Effector memory CD8-positive, alpha-beta T cell (primary cell): Measurements from ENCODE around the gene RGS6.
"Not testable (repeated sequence)": the region's sequence is repeated elsewhere in the genome, so short reads cannot be mapped to it uniquely, and the experiment has no call there.

ENCODE experiments used
- ATAC-seq: fragments of 150-1000 bp; cut with Tn5 transposase; replicated peaks from 2 replicates; pipeline ENCODE4 v1.10.0; 2021; ENCODE audit warnings: mild to moderate bottlenecking, moderate library complexity
- DNase-seq, 3 experiments: peaks; one replicate each; pipeline ENCODE4 v3.0.0; 2021
- H3K27ac Mint-ChIP-seq, 2 donors: one replicate each; pipeline ENCODE4 v1.8.0; 2022; ENCODE audit warnings: mild to moderate bottlenecking in 2 of 2, mixed read lengths in 2 of 2, moderate library complexity in 2 of 2
- H3K27me3 Mint-ChIP-seq, 2 donors: one replicate each; pipeline ENCODE4 v1.8.0; 2022; ENCODE audit warnings: mixed read lengths in 2 of 2
- H3K36me3 Mint-ChIP-seq: one replicate; pipeline ENCODE4 v1.8.0; 2022; ENCODE audit warnings: mild to moderate bottlenecking, moderate library complexity, mixed read lengths; ENCODE audit not compliant: insufficient read depth
- H3K4me1 Mint-ChIP-seq, 2 donors: one replicate each; pipeline ENCODE4 v1.8.0; 2022; ENCODE audit warnings: low read depth in 2 of 2, mixed read lengths in 2 of 2
- H3K4me3 Mint-ChIP-seq, 2 donors: one replicate each; pipeline ENCODE4 v1.8.0; 2022; ENCODE audit warnings: mild to moderate bottlenecking in 2 of 2, mixed read lengths in 2 of 2, moderate library complexity in 2 of 2
- H3K9me3 Mint-ChIP-seq, 2 donors: one replicate each; pipeline ENCODE4 v1.8.0; 2022; ENCODE audit warnings: mixed read lengths in 2 of 2
- total RNA-seq, 9 experiments: gene quantifications; one replicate each; lab custom pipeline; 2026; lab: John Stamatoyannopoulos, UW

The RGS6 gene
- total RNA-seq: 0 to 0.36 (median 0) reads per million in 9 experiments

DNA sequence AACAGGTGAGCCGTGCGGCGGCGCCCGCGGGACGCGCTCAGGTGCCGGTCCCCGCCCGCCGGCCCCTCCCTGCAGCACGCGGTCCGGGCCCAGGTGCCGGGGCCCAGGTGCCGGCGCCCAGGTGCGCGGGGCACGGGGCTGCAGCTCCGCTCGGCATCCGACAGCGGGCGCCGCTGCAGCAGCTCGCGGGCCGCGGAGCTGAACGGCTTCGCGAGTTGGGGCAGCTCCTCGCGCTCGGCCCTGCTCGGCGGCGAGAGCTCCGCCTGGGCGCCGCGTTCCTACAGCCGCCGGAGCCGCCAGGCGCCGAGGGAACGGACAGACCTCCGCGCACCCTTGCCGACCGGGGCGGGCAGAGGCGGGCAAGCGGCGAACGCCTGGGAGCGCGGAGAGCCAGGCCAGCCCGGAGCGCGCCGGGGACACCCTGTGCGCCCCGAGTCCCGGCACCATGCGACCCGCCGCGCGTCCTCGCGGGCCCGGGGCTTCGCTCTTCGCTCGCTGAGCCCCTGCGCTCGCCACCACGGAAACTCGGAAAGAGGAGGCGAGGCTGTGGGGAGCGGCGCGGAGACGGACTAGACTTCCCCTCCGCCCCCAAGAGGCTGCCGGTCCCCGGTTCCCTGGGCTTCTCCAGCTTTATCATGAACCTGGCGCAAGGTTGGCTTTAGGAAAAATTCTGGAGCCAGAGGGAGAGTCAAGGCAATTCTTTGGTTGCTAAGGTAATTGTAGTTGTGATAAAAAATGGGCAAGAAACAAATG, at the start of gene RGS6:
Gene RGS6 (plus strand): TSS at position 201 of the 753 bp plus-strand sequence.
- DNase-seq (no peak), ATAC-seq (no peak)
- H3K4me3 Mint-ChIP-seq: peak within 1 kb of the TSS; percentile 9 to 51
- H3K4me1 Mint-ChIP-seq: peaks cover 0 to 6% of the 10 kb centered on the region in 2 donors
- peaks cover 52 to 86% of the 10 kb centered on the region in 2 donors for H3K27me3 Mint-ChIP-seq
- peaks cover 2% of the 10 kb centered on the region for H3K36me3 Mint-ChIP-seq
- no peaks in the 10 kb centered on the region for H3K9me3 Mint-ChIP-seq
- H3K27ac Mint-ChIP-seq: no peak within 1 kb of the TSS

DNA sequence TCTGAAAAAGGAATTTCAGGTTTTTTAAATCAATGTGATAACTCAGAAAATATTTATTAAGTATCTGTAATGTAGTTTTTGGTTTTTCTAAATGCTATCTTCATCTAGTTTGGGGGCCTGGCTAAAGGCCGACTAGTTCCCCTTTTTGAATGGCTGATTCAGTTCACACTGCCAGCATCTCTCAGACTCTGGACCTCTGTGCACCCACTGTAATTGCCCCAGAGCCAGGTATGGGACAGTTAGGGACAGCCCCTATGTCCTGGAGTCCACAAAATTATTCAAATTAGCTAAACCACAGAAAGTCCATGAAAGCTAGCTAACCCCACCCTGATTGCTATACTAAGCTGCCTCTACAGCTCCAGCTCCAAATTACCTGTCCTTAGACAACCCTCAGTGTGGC, 49.1 kb upstream of the RGS6 start:
- DNase-seq (no peak), ATAC-seq (no peak)

DNA sequence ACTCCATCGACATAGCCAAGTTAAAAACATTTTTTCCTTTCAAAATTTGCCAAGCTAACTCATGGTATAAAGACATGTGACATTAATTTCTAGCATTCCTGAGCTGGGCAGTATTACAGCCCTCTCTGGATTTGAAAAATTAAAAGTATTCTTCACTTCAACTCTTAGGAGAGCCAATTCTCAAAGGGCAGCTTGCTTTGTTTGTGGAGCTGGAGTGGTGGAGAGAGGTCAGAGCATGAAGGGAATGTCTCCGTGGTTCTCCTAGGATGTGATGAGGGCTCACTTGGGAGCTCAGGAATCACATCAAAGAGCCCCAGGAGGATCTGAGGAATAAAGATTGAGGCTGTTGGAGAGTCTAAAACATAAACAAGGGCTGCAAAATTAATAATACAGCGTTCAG, 46.9 kb upstream of the RGS6 start:
- no peak overlapping the region for H3K4me3 Mint-ChIP-seq
- DNase-seq: no peak
- H3K27me3 Mint-ChIP-seq: peaks cover 38 to 57% of the 10 kb centered on the region in 2 donors
- H3K36me3 Mint-ChIP-seq: no peaks in the 10 kb centered on the region
- H3K9me3 Mint-ChIP-seq: peaks cover 3 to 18% of the 10 kb centered on the region in 2 donors
- no peak for ATAC-seq
- H3K27ac Mint-ChIP-seq: no peak overlapping the region
- H3K4me1 Mint-ChIP-seq: no peaks in the 10 kb centered on the region

More for the DNA sequence above, 49.1 kb upstream of the RGS6 start:
- Mint-ChIP-seq H3K4me3 (no peak overlapping the region), H3K36me3 (no peaks in the 10 kb centered on the region), H3K27ac (no peak overlapping the region), H3K4me1 (no peaks in the 10 kb centered on the region), H3K27me3 (peaks cover 42 to 53% of the 10 kb centered on the region in 2 donors), H3K9me3 (peaks cover 5 to 13% of the 10 kb centered on the region in 2 donors)

DNA sequence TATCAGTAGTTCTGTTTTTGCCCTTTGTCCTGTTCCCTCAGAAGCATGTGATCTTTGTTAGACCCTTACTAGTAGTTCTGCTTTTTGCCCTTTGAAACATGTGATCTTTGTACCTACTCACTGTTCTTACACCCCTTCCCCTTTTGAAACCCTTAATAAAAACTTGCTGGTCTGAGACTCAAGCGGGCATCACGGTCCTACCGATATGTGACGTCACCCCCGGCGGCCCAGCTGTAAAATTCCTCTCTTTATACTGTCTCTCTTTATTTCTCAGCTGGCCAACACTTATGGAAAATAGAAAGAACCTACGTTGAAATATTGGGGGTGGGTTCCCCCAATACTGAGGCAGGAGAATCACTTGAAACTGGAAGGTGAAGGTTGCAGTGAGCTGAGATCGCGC, 44.4 kb upstream of the RGS6 start:
- not testable (repeated sequence) for H3K4me3 Mint-ChIP-seq, DNase-seq, H3K36me3 Mint-ChIP-seq, H3K4me1 Mint-ChIP-seq, H3K27ac Mint-ChIP-seq, ATAC-seq
- Mint-ChIP-seq H3K27me3 (peaks cover 33 to 46% of the 10 kb centered on the region in 2 donors), H3K9me3 (peaks cover 3 to 18% of the 10 kb centered on the region in 2 donors)

DNA sequence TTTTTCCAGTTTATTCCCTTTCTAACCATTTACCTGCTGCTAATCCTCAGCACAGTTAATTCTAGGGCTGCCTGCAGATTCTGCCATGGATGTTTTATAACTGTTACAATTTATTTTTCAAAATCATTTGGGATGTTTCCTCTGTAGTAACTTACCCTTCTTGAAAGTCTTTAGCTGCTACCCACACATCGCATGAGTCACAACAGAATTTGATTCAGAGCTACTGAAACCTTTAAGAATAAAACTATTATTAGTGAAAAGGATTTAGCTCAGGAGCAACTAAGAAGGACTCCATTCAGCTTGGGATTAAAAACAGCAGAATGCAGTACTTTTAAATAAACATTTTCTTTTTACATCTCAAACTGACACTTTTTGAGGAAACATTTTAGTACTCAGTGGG, 41.7 kb upstream of the RGS6 start:
- no peak overlapping the region for H3K4me3 Mint-ChIP-seq
- peaks cover 3 to 18% of the 10 kb centered on the region in 2 donors for H3K9me3 Mint-ChIP-seq
- no peak overlapping the region for H3K27ac Mint-ChIP-seq
- H3K4me1 Mint-ChIP-seq: no peaks in the 10 kb centered on the region
- ATAC-seq: no peak
- H3K36me3 Mint-ChIP-seq: no peaks in the 10 kb centered on the region
- no peak for DNase-seq
- H3K27me3 Mint-ChIP-seq: peaks cover 29 to 33% of the 10 kb centered on the region in 2 donors

DNA sequence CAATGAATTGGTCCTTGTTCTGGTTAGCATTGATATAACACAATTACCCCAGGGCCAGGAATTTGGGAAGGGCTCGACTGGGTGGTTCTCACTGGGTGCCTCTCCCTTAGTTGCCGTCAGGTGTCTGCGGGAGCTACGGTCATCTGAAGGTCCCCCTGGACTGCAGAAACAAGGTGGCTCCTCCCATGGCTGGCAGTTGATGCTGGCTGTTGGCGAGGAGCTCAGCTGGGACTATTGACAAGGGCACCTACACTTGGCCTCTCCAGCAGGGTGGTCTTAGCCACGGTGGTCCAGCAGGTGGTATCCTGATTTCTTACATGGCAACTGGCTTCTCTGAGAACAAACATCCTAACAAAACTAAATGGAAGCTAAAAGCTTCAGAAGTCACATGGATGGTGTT, 41.0 kb upstream of the RGS6 start:
- no peak for DNase-seq
- no peak for ATAC-seq
- peaks cover 3 to 18% of the 10 kb centered on the region in 2 donors for H3K9me3 Mint-ChIP-seq
- no peaks in the 10 kb centered on the region for H3K4me1 Mint-ChIP-seq
- H3K27ac Mint-ChIP-seq: no peak overlapping the region
- no peak overlapping the region for H3K4me3 Mint-ChIP-seq
- no peaks in the 10 kb centered on the region for H3K36me3 Mint-ChIP-seq
- peaks cover 33 to 38% of the 10 kb centered on the region in 2 donors for H3K27me3 Mint-ChIP-seq

DNA sequence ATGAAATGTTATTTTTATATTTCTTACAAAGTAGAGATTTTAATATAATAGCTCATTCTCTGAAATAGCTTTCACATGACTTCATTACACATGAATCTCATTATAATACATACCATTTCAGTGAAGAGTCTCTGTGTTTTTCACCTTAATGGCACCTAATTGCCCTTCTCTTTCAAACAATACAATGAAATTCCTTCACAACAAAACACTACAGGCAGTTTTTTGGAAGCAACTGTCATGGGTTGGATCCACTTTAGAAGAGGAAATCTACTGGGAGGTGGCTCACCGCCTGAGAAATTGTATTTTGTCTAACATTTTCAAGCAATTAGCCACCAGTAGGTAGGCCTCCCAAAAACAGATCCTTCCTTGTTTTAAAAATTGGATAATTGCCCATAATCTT, 40.3 kb upstream of the RGS6 start:
- H3K27ac Mint-ChIP-seq: no peak overlapping the region
- no peak for ATAC-seq
- H3K4me3 Mint-ChIP-seq: no peak overlapping the region
- H3K36me3 Mint-ChIP-seq: no peaks in the 10 kb centered on the region
- no peaks in the 10 kb centered on the region for H3K4me1 Mint-ChIP-seq
- DNase-seq: no peak
- H3K9me3 Mint-ChIP-seq: peaks cover 3 to 18% of the 10 kb centered on the region in 2 donors
- peaks cover 33 to 38% of the 10 kb centered on the region in 2 donors for H3K27me3 Mint-ChIP-seq

DNA sequence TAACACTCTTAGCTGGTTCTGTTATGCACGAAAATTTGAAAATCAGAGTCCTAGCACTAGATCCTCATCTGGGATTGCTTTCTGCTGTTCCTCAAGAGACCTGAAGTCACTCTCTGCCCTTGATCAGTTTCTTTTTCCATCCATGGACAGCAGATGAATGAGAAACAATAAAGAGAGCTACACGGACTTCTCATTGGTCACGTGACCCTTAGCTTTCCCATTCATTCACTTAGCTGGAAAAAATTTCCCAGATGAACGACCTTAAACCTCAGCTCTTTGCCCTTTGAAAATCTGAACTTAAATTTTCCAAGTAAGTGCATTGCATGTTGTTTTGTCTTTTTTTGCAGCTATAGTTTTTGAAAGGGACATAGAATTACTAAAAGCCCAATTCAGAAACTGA, 27.2 kb upstream of the RGS6 start:
- Mint-ChIP-seq H3K36me3 (no peaks in the 10 kb centered on the region), H3K27me3 (peaks cover 43 to 46% of the 10 kb centered on the region in 2 donors), H3K27ac (no peak overlapping the region), H3K4me1 (no peaks in the 10 kb centered on the region), H3K4me3 (no peak overlapping the region), H3K9me3 (no peaks in the 10 kb centered on the region)
- DNase-seq: no peak
- no peak for ATAC-seq

DNA sequence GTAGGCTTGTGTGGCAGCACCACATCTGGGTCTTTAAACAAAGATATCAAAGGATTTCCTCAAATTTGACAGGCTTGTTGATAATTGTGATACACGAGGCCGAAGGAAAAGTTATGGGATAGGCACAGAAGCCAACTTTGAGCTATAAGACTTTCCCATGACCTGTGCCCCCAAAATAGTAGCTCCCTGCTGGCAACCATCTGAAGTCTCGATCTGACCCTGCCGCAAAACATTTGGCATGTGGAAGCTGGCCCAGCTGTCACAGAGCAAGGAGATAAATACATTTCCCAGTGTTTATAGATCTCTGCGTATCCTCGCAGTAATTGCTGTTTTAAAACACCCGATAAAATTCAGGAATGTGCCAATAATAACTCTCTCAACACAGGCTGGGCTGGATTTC, 26.4 kb upstream of the RGS6 start:
- no peak overlapping the region for H3K27ac Mint-ChIP-seq
- no peak overlapping the region for H3K4me3 Mint-ChIP-seq
- no peaks in the 10 kb centered on the region for H3K4me1 Mint-ChIP-seq
- no peaks in the 10 kb centered on the region for H3K9me3 Mint-ChIP-seq
- ATAC-seq (no peak), DNase-seq (no peak)
- H3K27me3 Mint-ChIP-seq: peaks cover 35 to 53% of the 10 kb centered on the region in 2 donors
- H3K36me3 Mint-ChIP-seq: no peaks in the 10 kb centered on the region

DNA sequence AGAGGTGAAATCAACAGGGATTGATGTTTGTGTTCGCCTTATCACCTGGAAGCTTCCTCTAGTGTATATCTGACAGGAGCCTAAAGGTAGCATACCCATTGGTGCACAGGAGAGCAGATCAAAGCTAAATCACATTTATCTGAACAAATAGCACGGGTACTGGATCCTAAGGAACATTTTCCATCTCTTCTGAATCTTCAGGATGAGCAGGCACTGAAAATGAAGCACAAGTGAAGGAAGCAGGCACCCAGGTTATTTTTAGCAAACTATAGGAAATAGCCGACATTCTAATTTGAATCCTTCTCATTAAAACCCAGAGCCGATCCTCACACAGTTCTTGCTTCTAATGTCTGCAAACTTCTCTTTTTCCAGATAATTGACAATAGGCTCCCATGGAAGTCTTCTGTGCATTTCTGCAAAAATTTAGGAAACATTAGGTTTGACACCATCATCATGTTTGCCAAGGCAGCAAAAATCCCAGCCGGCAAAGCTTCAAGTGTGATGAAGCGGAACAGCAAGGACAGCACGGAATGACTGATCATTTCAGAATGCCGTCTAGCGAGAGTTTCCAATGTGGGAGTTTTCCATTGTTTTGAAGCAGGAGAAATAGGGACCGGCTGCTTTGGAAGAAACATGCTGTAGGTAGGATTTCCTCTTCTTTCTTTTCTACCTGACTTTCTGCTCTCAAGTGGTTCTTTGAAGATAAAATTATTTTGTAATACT, 24.3 kb upstream of the RGS6 start:
- no peak for ATAC-seq
- no peak overlapping the region for H3K4me3 Mint-ChIP-seq
- no peaks in the 10 kb centered on the region for H3K4me1 Mint-ChIP-seq
- H3K27me3 Mint-ChIP-seq: peaks cover 45 to 65% of the 10 kb centered on the region in 2 donors
- no peaks in the 10 kb centered on the region for H3K9me3 Mint-ChIP-seq
- no peaks in the 10 kb centered on the region for H3K36me3 Mint-ChIP-seq
- no peak for DNase-seq
- H3K27ac Mint-ChIP-seq: no peak overlapping the region

DNA sequence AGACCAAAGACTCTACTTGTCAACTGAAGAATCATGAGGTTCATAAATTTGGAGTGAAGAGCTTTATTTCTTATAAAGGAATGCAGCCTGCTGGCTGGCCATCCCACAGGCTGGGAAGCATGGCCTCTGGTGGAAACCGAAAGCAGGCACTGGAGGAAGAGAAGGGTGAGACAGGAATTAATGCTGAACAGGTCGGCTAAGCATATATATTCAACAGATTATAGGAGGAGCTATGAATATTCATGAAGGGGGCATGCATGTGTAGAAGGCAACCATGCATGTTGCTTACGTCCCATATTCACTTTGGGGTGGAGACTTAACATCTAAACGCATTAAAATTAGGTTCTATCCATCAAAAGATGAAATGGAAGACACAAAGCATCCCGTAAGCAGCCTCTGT, 20.6 kb upstream of the RGS6 start:
- H3K36me3 Mint-ChIP-seq: no peaks in the 10 kb centered on the region
- H3K4me3 Mint-ChIP-seq: no peak overlapping the region
- ATAC-seq (no peak), DNase-seq (no peak)
- no peaks in the 10 kb centered on the region for H3K4me1 Mint-ChIP-seq
- no peak overlapping the region for H3K27ac Mint-ChIP-seq
- H3K27me3 Mint-ChIP-seq: peaks cover 53 to 68% of the 10 kb centered on the region in 2 donors
- H3K9me3 Mint-ChIP-seq: no peaks in the 10 kb centered on the region

DNA sequence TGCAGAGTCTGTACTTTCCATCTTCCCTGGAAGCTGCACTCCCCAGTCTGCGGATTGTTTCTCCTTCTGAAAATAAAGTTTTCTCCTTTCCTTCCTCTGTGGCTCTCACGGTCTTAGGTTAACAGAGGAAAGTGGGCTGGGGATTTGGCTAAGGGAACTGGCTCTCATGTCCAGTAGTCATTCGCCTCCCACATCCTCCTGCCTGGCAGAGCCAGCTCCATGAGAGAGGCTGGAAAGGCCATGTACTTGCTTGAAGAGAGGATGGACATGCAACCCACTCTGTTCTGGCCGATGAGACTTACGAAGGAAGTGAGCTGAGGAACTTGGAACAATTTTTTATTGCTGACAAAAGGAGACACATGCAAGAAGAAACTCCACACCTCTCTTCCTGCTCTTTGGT, 18.9 kb upstream of the RGS6 start:
- H3K9me3 Mint-ChIP-seq: no peaks in the 10 kb centered on the region
- peaks cover 48 to 56% of the 10 kb centered on the region in 2 donors for H3K27me3 Mint-ChIP-seq
- no peak overlapping the region for H3K4me3 Mint-ChIP-seq
- DNase-seq (no peak), ATAC-seq (no peak)
- H3K36me3 Mint-ChIP-seq: no peaks in the 10 kb centered on the region
- no peaks in the 10 kb centered on the region for H3K4me1 Mint-ChIP-seq
- no peak overlapping the region for H3K27ac Mint-ChIP-seq

DNA sequence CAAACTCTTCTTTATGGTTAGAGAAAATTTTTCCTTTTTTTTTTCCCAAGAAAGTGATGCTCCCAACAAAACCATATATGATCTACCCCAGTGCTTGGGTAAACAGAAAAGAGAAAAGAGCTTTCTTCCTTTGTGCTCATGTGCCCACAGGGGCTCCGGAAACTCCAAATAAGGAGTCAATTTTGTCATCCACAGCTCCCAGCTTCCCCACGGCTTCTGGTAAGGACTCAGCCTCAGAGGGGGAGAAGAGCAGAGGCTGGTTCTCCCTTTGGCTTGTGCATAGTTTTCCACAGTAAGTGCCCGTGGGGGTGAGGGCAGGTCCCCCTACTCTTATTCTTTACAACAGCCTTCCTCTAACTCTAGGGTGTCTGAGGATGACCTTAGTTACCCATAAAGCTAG, 13.3 kb upstream of the RGS6 start:
- DNase-seq (no peak), ATAC-seq (no peak)
- H3K27me3 Mint-ChIP-seq: peaks cover 46 to 54% of the 10 kb centered on the region in 2 donors
- no peak overlapping the region for H3K27ac Mint-ChIP-seq
- H3K4me1 Mint-ChIP-seq: no peaks in the 10 kb centered on the region
- no peak overlapping the region for H3K4me3 Mint-ChIP-seq
- peaks cover 2 to 7% of the 10 kb centered on the region in 2 donors for H3K9me3 Mint-ChIP-seq
- H3K36me3 Mint-ChIP-seq: no peaks in the 10 kb centered on the region

DNA sequence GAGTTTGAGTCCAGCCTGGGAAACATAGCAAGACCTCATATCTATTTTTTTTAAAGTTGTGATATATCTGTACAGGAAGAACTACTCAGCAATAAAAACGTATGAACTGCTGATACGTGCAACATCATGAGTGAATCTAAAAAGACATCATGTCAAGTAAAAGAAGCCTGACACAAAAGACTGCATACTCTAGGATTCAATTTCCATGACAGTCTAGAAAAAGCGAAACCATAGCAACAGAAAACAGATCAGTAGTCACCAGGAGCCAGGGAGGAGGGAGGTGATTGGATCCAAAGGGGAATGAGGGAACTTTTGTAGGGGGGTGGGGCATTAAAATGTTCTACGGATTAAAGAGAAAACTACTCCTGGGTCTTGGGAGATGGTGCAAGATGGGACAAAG, 8.7 kb upstream of the RGS6 start:
- H3K27me3 Mint-ChIP-seq: peaks cover 34 to 38% of the 10 kb centered on the region in 2 donors

More for the DNA sequence above, 8.7 kb upstream of the RGS6 start:
- H3K9me3 Mint-ChIP-seq: peaks cover 3 to 7% of the 10 kb centered on the region in 2 donors
- no peak overlapping the region for H3K27ac Mint-ChIP-seq
- H3K4me3 Mint-ChIP-seq: no peak overlapping the region
- no peak for DNase-seq
- no peaks in the 10 kb centered on the region for H3K4me1 Mint-ChIP-seq
- ATAC-seq: no peak
- no peaks in the 10 kb centered on the region for H3K36me3 Mint-ChIP-seq
